Parathyroid adenoma (tissue), 2 donors: ENCODE data around the gene GNG12.

Source experiments
- H2AFZ ChIP-seq: fragments of 300-600 bp; sonication (generic); one replicate; pipeline ENCODE4 v1.7.0; 2017; ENCODE audit warnings: antibody characterized with exemption, mild to moderate bottlenecking
- H3K27ac ChIP-seq: fragments of 300-600 bp; sonication (generic); one replicate; pipeline ENCODE4 v1.7.0; 2017
- H3K27me3 ChIP-seq: fragments of 300-600 bp; sonication (generic); one replicate; pipeline ENCODE4 v1.7.0; 2017; ENCODE audit warnings: low read length; ENCODE audit not compliant: control insufficient read depth, insufficient read depth
- H3K36me3 ChIP-seq: fragments of 300-600 bp; sonication (generic); one replicate; pipeline ENCODE4 v1.7.0; 2017; ENCODE audit warnings: low read length; ENCODE audit not compliant: control insufficient read depth, insufficient read depth
- H3K4me1 ChIP-seq: fragments of 300-600 bp; sonication (generic); one replicate; pipeline ENCODE4 v1.7.0; 2017; ENCODE audit warnings: control low read depth
- H3K4me2 ChIP-seq: fragments of 300-600 bp; sonication (generic); one replicate; pipeline ENCODE4 v1.7.0; 2017; ENCODE audit warnings: low read length
- H3K4me3 ChIP-seq: fragments of 300-600 bp; sonication (generic); one replicate; pipeline ENCODE4 v1.7.0; 2017; ENCODE audit warnings: low read depth, low read length
- H3K79me2 ChIP-seq: fragments of 300-600 bp; sonication (generic); one replicate; pipeline ENCODE4 v1.7.0; 2017; ENCODE audit warnings: control low read depth
- H3K9ac ChIP-seq: fragments of 300-600 bp; sonication (generic); one replicate; pipeline ENCODE4 v1.7.0; 2017; ENCODE audit warnings: mild to moderate bottlenecking
- H3K9me3 ChIP-seq: fragments of 300-600 bp; sonication (generic); one replicate; pipeline ENCODE4 v1.7.0; 2017; ENCODE audit warnings: low read length; ENCODE audit not compliant: control insufficient read depth
- CTCF ChIP-seq: fragments of 300-600 bp; sonication (generic); IDR thresholded peaks from one replicate; pipeline ENCODE4 v1.7.0; 2017; ENCODE audit warnings: antibody characterized with exemption, mild to moderate bottlenecking
- donor health status: primary hyperparathyroidism.

The GNG12 gene

GRCh38 chr1:67777016-67777415, 56.3 kb downstream of the GNG12 start:
- H3K27me3 ChIP-seq = no peaks in the 10 kb centered on the region
- no peaks in the 10 kb centered on the region for H3K4me1 ChIP-seq
- no peak overlapping the region for H3K4me3 ChIP-seq
- no peaks in the 10 kb centered on the region for H3K36me3 ChIP-seq
- H3K9me3 ChIP-seq = no peaks in the 10 kb centered on the region
- H3K27ac ChIP-seq = no peak overlapping the region
- H2AFZ ChIP-seq = no peak overlapping the region
- TF ChIP-seq CTCF = no peak
- H3K9ac ChIP-seq = no peak overlapping the region
- no peak overlapping the region for H3K4me2 ChIP-seq
- peaks cover 16% of the 10 kb centered on the region for H3K79me2 ChIP-seq

GRCh38 chr1:67773462-67773861, 59.8 kb downstream of the GNG12 start:
- Histone ChIP-seq H3K4me1 (peaks cover 8% of the 10 kb centered on the region), H3K9me3 (no peaks in the 10 kb centered on the region), H3K27ac (no peak overlapping the region), H3K79me2 (peaks cover 10% of the 10 kb centered on the region), H2AFZ (no peak overlapping the region), H3K9ac (no peak overlapping the region), H3K4me2 (no peak overlapping the region), H3K27me3 (no peaks in the 10 kb centered on the region), H3K4me3 (no peak overlapping the region), H3K36me3 (no peaks in the 10 kb centered on the region)
- no peak for TF ChIP-seq CTCF

- no peak for TF ChIP-seq CTCF
- no peaks in the 10 kb centered on the region for H3K27me3 ChIP-seq
- H3K4me2 ChIP-seq = no peak overlapping the region
- H3K4me1 ChIP-seq = peaks cover 11% of the 10 kb centered on the region
- H3K79me2 ChIP-seq = peaks cover 9% of the 10 kb centered on the region
- no peak overlapping the region for H3K27ac ChIP-seq
- no peak overlapping the region for H3K4me3 ChIP-seq
- no peaks in the 10 kb centered on the region for H3K9me3 ChIP-seq
- no peak overlapping the region for H3K9ac ChIP-seq
- H3K36me3 ChIP-seq = no peaks in the 10 kb centered on the region
- no peak overlapping the region for H2AFZ ChIP-seq
Measured at GRCh38 chr1:67771749-67772148, 61.5 kb downstream of the GNG12 start.

- Histone ChIP-seq H3K27me3 (no peaks in the 10 kb centered on the region), H3K27ac (no peak overlapping the region), H3K4me1 (peaks cover 11% of the 10 kb centered on the region), H2AFZ (no peak overlapping the region), H3K79me2 (peaks cover 8% of the 10 kb centered on the region), H3K36me3 (no peaks in the 10 kb centered on the region), H3K4me3 (no peak overlapping the region), H3K9ac (no peak overlapping the region), H3K4me2 (no peak overlapping the region), H3K9me3 (no peaks in the 10 kb centered on the region)
- TF ChIP-seq CTCF = no peak
Measured at GRCh38 chr1:67771152-67771551, 62.1 kb downstream of the GNG12 start.

- Histone ChIP-seq H3K4me3 (no peak overlapping the region), H3K9me3 (no peaks in the 10 kb centered on the region), H3K27ac (no peak overlapping the region), H2AFZ (no peak overlapping the region), H3K79me2 (peaks cover 2% of the 10 kb centered on the region), H3K4me2 (no peak overlapping the region), H3K36me3 (no peaks in the 10 kb centered on the region), H3K4me1 (peaks cover 11% of the 10 kb centered on the region), H3K27me3 (no peaks in the 10 kb centered on the region), H3K9ac (no peak overlapping the region)
- no peak for TF ChIP-seq CTCF
Measured at GRCh38 chr1:67769633-67770256, 63.5 kb downstream of the GNG12 start.
